HuH-7 (cell line): ENCODE data around the gene MUC3A.
"Not testable (repeated sequence)": the region's sequence is repeated elsewhere in the genome, so short reads cannot be mapped to it uniquely, and the experiment has no call there.

ENCODE experiments used
- DNase-seq: peaks from one replicate; pipeline ENCODE4 v3.0.0; 2011; ENCODE audit warnings: low spot score

MUC3A gene

GRCh38 chr7:100949227-100949932 lies at the start of gene MUC3A:
MUC3A (plus strand) TSS chr7:100949534; CDS start chr7:100949625, 91 bp downstream.
- DNase-seq, result no peak

GRCh38 chr7:100900978-100901377 lies 48.4 kb upstream of the MUC3A start:
- DNase-seq, result no peak

- DNase-seq, result no peak
Observed at GRCh38 chr7:100901921-100902332, 47.4 kb upstream of the MUC3A start.

- DNase-seq, result no peak
Observed at GRCh38 chr7:100902638-100903037, 46.7 kb upstream of the MUC3A start.

- no peak for DNase-seq
Observed at GRCh38 chr7:100908512-100908911, 40.8 kb upstream of the MUC3A start.

GRCh38 chr7:100910443-100910842 lies 38.9 kb upstream of the MUC3A start:
- DNase-seq, result not testable (repeated sequence)

- no peak for DNase-seq
Observed at GRCh38 chr7:100911484-100911883, 37.9 kb upstream of the MUC3A start.

- DNase-seq, result no peak
Observed at GRCh38 chr7:100914208-100914878, 35.0 kb upstream of the MUC3A start.

GRCh38 chr7:100914879-100915447 lies 34.4 kb upstream of the MUC3A start:
- DNase-seq, result no peak

- DNase-seq, result not testable (repeated sequence)
Observed at GRCh38 chr7:100919335-100919734, 30.0 kb upstream of the MUC3A start.

- not testable (repeated sequence) for DNase-seq
Observed at GRCh38 chr7:100919779-100920437, 29.4 kb upstream of the MUC3A start.

- no peak for DNase-seq
Observed at GRCh38 chr7:100921039-100921438, 28.3 kb upstream of the MUC3A start.

- DNase-seq, result not testable (repeated sequence)
Observed at GRCh38 chr7:100923616-100924015, 25.7 kb upstream of the MUC3A start.

GRCh38 chr7:100929808-100930174 lies 19.5 kb upstream of the MUC3A start:
- DNase-seq, result no peak

GRCh38 chr7:100933734-100934133 lies 15.6 kb upstream of the MUC3A start:
- DNase-seq, result no peak

- DNase-seq, result not testable (repeated sequence)
Observed at GRCh38 chr7:100935381-100935780, 14.0 kb upstream of the MUC3A start.

GRCh38 chr7:100936167-100936566 lies 13.2 kb upstream of the MUC3A start:
- not testable (repeated sequence) for DNase-seq

GRCh38 chr7:100942045-100942774 lies 7.1 kb upstream of the MUC3A start:
- DNase-seq, result no peak

GRCh38 chr7:100943693-100944092 lies 5.6 kb upstream of the MUC3A start:
- DNase-seq, result no peak

- DNase-seq, result no peak
Observed at GRCh38 chr7:100944138-100944537, 5.2 kb upstream of the MUC3A start.

GRCh38 chr7:100946111-100946510 lies 3.2 kb upstream of the MUC3A start:
- DNase-seq, result no peak

- no peak for DNase-seq
Observed at GRCh38 chr7:100946766-100947365, 2.5 kb upstream of the MUC3A start.
